Measurements from ENCODE around the gene MAD2L1.

MAD2L1 gene

GRCh38 chr4:120056246-120056645 lies 10.4 kb downstream of the MAD2L1 start:
- DNase-seq, result peak; percentile 31

- DNase-seq, result no peak
These were observed 10.9 kb downstream of the MAD2L1 start for GRCh38 chr4:120055795-120056194.

GRCh38 chr4:120055162-120055561 lies 11.5 kb downstream of the MAD2L1 start:
- no peak for DNase-seq

GRCh38 chr4:120053911-120054310 lies 12.7 kb downstream of the MAD2L1 start:
- DNase-seq, result no peak

- DNase-seq, result no peak
These were observed 13.8 kb downstream of the MAD2L1 start for GRCh38 chr4:120052856-120053255.

GRCh38 chr4:120051253-120051652 lies 15.4 kb downstream of the MAD2L1 start:
- DNase-seq, result no peak

GRCh38 chr4:120049732-120050494 lies 16.7 kb downstream of the MAD2L1 start:
- peak; percentile 31 for DNase-seq

- DNase-seq, result no peak
These were observed 22.8 kb downstream of the MAD2L1 start for GRCh38 chr4:120043828-120044227.

GRCh38 chr4:120037411-120037810 lies 29.2 kb downstream of the MAD2L1 start:
- DNase-seq, result no peak

GRCh38 chr4:120034913-120035312 lies 31.7 kb downstream of the MAD2L1 start:
- DNase-seq, result no peak

GRCh38 chr4:120026853-120027252 lies 39.8 kb downstream of the MAD2L1 start:
- DNase-seq, result no peak

GRCh38 chr4:120025516-120025915 lies 41.1 kb downstream of the MAD2L1 start:
- DNase-seq, result no peak

- no peak for DNase-seq
These were observed 47.9 kb downstream of the MAD2L1 start for GRCh38 chr4:120018786-120019185.

- no peak for DNase-seq
These were observed 48.5 kb downstream of the MAD2L1 start for GRCh38 chr4:120017939-120018692.

- DNase-seq, result no peak
These were observed 54.9 kb downstream of the MAD2L1 start for GRCh38 chr4:120011725-120012124.

- no peak for DNase-seq
These were observed 56.0 kb downstream of the MAD2L1 start for GRCh38 chr4:120010646-120011045.

- DNase-seq, result no peak
These were observed 56.9 kb downstream of the MAD2L1 start for GRCh38 chr4:120009731-120010130.

GRCh38 chr4:120008957-120009356 lies 57.7 kb downstream of the MAD2L1 start:
- no peak for DNase-seq

- DNase-seq, result no peak
These were observed 58.7 kb downstream of the MAD2L1 start for GRCh38 chr4:120007896-120008436.

GRCh38 chr4:120007191-120007871 lies 59.3 kb downstream of the MAD2L1 start:
- no peak for DNase-seq
